ENCODE measurements around the gene SURF4. TPM values are rescaled to one million over a fixed set of nuclear protein-coding genes. Genes with fewer than 3 reads are reported as not detected.

The SURF4 gene
- total and polyA plus RNA-seq, 2 of the 13 experiments (the other 11 are each of a cell fraction or from before 2014, with no cell fraction given) = 220 to 265 TPM

DNA sequence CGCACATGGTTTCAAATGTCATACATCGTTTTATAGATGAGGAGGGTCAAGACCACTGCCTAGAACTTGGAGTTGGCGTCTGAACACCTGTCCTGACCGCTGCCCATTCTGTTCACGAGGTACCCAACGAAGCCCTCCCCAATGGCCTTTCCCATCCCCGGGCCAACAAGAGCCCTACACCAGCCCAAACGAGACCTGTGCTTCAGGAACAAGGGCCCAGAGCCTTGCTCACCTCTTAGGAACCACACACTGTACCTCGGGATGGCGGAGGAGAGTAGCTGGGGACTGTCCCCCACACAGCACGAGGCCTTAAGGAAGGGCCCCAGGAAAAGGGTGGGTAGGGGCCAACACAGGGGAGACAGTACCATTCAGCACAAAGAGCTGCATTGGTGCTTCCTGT, 42.8 kb downstream of the SURF4 start:
- no peaks in the 10 kb centered on the region; a peak in 1 of 5 replicates for H3K27me3 ChIP-seq (ENCODE audit: control insufficient read depth in 1 of 2, insufficient read depth in 2 of 2, low read length in 2 of 2)
- peaks cover 18 to 41% of the 10 kb centered on the region in 2 experiments; a peak in 4 of 5 replicates for H3K36me3 ChIP-seq (replicated peaks in 1 of 2; ENCODE audit: control insufficient read depth in 1 of 2, insufficient read depth in 2 of 2, low read length in 2 of 2)
- DNase-seq (ENCODE audit: low spot score) (no peak), FAIRE-seq (no peak), ATAC-seq (no peak)
- WGBS (ENCODE audit: low lambda C conversion rate) = 91% methylated on average over 10 of the region's 11 CpGs
- 0 out of 2 replicates have a peak, but pooled peaks cover 7% of the 10 kb centered on the region for H4K20me1 ChIP-seq (ENCODE audit: insufficient read depth, low read length)
- BruUV-seq (replicated peaks) = no TSS peak
- peaks cover 26% of the 10 kb centered on the region for H3K79me2 ChIP-seq (ENCODE audit: insufficient read depth, low read length)
- peaks cover 22% of the 10 kb centered on the region for H3K4me1 ChIP-seq (ENCODE audit: insufficient read depth, low read length)
- no peak overlapping the region for H3K9ac ChIP-seq (ENCODE audit: insufficient read depth, low read depth, low read length)
- no peak overlapping the region for H3K4me3 ChIP-seq (replicated peaks in 1 of 3; ENCODE audit: insufficient read depth in 1 of 3, low read depth in 2 of 3, low read length in 3 of 3)
- H3K27ac ChIP-seq (ENCODE audit: extremely low read length, insufficient read depth, low read length) = no peak overlapping the region
- no peak overlapping the region for H3K4me2 ChIP-seq (ENCODE audit: low read depth, low read length)
- in situ Hi-C loops (cut with HindIII; ENCODE audit: extremely low pct_ligation_motif_present, low pct_unique_long_range_greater_than_20kb) = loop anchor here (5.0 kb wide), 1 partner anchor 146 kb away; no protein-coding TSS in a partner anchor
- H2AFZ ChIP-seq (ENCODE audit: low read length) = no peak overlapping the region
- intact Hi-C loops (cut with micrococcal nuclease; ENCODE audit: unreplicated experiment) = no loop called here
- POLR2A ChIA-PET = no interaction called here
- H3K9me3 ChIP-seq (ENCODE audit: low read length) = no peaks in the 10 kb centered on the region
- CTCF ChIA-PET (ENCODE audit: low intra/inter-chr PET ratio, low total read pairs) = no interaction called here
- no peak for TF ChIP-seq IKZF4 (CRISPR knock-in tag; IDR thresholded peaks at IDR 0.05; ENCODE audit: borderline replicate concordance, low read depth, not compliant biosample characterization)
- no peak for TF ChIP-seq FOXK2 (IDR thresholded peaks at IDR 0.05)
- no peak for TF ChIP-seq CC2D1A (CRISPR knock-in tag; IDR thresholded peaks at IDR 0.05)
- TF ChIP-seq ZBTB46 (CRISPR knock-in tag; IDR thresholded peaks at IDR 0.05; ENCODE audit: borderline replicate concordance) = no peak
- no peak for TF ChIP-seq CCDC6 (CRISPR knock-in tag; IDR thresholded peaks at IDR 0.05)
- TF ChIP-seq XRCC5 (optimal IDR thresholded peaks at IDR 0.05; ENCODE audit: low read length) = no peak
- TF ChIP-seq BCL6 (CRISPR knock-in tag; IDR thresholded peaks at IDR 0.05) = no peak
- no peak for TF ChIP-seq JUN (CRISPR knock-in tag; IDR thresholded peaks at IDR 0.05)
- TF ChIP-seq E2F2 (CRISPR knock-in tag; IDR thresholded peaks at IDR 0.05; ENCODE audit: borderline replicate concordance) = no peak
- no peak for TF ChIP-seq MED8 (CRISPR knock-in tag; IDR thresholded peaks at IDR 0.05; ENCODE audit: insufficient replicate concordance)
- TF ChIP-seq TOPORS (CRISPR knock-in tag; IDR thresholded peaks at IDR 0.05) = no peak
- no peak for TF ChIP-seq ZNF17 (CRISPR knock-in tag; IDR thresholded peaks at IDR 0.05)
- no peak for TF ChIP-seq ARHGAP35 (CRISPR knock-in tag; IDR thresholded peaks at IDR 0.05; ENCODE audit: borderline replicate concordance)
- no peak for TF ChIP-seq CCAR2 (optimal IDR thresholded peaks at IDR 0.05; ENCODE audit: low read depth, low read length)
- TF ChIP-seq, protein P1, sequence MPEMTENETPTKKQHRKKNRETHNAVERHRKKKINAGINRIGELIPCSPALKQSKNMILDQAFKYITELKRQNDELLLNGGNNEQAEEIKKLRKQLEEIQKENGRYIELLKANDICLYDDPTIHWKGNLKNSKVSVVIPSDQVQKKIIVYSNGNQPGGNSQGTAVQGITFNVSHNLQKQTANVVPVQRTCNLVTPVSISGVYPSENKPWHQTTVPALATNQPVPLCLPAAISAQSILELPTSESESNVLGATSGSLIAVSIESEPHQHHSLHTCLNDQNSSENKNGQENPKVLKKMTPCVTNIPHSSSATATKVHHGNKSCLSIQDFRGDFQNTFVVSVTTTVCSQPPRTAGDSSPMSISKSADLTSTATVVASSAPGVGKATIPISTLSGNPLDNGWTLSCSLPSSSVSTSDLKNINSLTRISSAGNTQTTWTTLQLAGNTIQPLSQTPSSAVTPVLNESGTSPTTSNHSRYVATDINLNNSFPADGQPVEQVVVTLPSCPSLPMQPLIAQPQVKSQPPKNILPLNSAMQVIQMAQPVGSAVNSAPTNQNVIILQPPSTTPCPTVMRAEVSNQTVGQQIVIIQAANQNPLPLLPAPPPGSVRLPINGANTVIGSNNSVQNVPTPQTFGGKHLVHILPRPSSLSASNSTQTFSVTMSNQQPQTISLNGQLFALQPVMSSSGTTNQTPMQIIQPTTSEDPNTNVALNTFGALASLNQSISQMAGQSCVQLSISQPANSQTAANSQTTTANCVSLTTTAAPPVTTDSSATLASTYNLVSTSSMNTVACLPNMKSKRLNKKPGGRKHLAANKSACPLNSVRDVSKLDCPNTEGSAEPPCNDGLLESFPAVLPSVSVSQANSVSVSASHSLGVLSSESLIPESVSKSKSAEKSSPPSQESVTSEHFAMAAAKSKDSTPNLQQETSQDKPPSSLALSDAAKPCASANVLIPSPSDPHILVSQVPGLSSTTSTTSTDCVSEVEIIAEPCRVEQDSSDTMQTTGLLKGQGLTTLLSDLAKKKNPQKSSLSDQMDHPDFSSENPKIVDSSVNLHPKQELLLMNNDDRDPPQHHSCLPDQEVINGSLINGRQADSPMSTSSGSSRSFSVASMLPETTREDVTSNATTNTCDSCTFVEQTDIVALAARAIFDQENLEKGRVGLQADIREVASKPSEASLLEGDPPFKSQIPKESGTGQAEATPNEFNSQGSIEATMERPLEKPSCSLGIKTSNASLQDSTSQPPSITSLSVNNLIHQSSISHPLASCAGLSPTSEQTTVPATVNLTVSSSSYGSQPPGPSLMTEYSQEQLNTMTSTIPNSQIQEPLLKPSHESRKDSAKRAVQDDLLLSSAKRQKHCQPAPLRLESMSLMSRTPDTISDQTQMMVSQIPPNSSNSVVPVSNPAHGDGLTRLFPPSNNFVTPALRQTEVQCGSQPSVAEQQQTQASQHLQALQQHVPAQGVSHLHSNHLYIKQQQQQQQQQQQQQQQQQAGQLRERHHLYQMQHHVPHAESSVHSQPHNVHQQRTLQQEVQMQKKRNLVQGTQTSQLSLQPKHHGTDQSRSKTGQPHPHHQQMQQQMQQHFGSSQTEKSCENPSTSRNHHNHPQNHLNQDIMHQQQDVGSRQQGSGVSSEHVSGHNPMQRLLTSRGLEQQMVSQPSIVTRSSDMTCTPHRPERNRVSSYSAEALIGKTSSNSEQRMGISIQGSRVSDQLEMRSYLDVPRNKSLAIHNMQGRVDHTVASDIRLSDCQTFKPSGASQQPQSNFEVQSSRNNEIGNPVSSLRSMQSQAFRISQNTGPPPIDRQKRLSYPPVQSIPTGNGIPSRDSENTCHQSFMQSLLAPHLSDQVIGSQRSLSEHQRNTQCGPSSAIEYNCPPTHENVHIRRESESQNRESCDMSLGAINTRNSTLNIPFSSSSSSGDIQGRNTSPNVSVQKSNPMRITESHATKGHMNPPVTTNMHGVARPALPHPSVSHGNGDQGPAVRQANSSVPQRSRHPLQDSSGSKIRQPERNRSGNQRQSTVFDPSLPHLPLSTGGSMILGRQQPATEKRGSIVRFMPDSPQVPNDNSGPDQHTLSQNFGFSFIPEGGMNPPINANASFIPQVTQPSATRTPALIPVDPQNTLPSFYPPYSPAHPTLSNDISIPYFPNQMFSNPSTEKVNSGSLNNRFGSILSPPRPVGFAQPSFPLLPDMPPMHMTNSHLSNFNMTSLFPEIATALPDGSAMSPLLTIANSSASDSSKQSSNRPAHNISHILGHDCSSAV (CRISPR knock-in tag; IDR thresholded peaks at IDR 0.05; ENCODE audit: borderline replicate concordance) = no peak
